ENCODE measurements around the gene CTBP1. TPM values are rescaled to one million over a fixed set of nuclear protein-coding genes. Genes with fewer than 3 reads are reported as not detected.

Gene CTBP1
- polyA plus RNA-seq, 1 donor from 2014 or later, result 325 TPM

DNA sequence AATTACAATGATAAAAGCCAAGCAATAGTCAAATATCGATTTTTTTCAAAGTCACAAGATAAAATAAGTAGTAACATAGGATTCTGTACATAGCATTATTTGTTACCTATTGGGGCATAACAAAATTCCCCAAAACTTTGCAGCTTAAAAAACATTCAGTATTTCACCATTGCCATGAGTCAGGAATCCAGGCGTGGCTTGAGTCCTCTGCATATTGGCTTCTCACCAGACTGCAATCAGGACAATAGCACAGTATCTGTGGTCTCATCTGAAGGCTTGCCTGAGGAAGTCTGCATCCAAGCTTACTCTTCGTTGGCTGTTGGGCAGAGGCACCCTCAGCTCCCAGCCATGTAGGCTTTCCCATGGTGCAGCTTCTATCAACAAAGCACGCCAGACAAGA is 6.2 kb upstream of the CTBP1 start:
- H3K27me3 ChIP-seq (ENCODE audit: insufficient read depth, low read depth, low read length), result no peaks in the 10 kb centered on the region
- peaks cover under 1% of the 10 kb centered on the region for H3F3A ChIP-seq (ENCODE audit: insufficient read depth, low read length, poor library complexity, severe bottlenecking)
- H2AFZ ChIP-seq (ENCODE audit: low read depth, low read length), result no peak overlapping the region
- H3K9ac ChIP-seq (ENCODE audit: low read length), result no peak overlapping the region
- no peaks in the 10 kb centered on the region for H3K9me2 ChIP-seq (ENCODE audit: insufficient read depth, low read length)
- H3K9me3 ChIP-seq (ENCODE audit: low read length), result peaks cover 6% of the 10 kb centered on the region
- H3K79me2 ChIP-seq (replicated peaks; ENCODE audit: insufficient read depth, low read length), result no peaks in the 10 kb centered on the region
- no peaks in the 10 kb centered on the region for H4K20me1 ChIP-seq (ENCODE audit: insufficient read depth)
- TF ChIP-seq REST (IDR thresholded peaks at IDR 0.05; ENCODE audit: borderline replicate concordance) (no peak), EP300 (conservative IDR thresholded peaks at IDR 0.05; ENCODE audit: poor library complexity, severe bottlenecking) (no peak)
- no peak overlapping the region for H3K27ac ChIP-seq (ENCODE audit: low read length)
- H3K36me3 ChIP-seq (ENCODE audit: insufficient read depth, low read length), result peaks cover 6% of the 10 kb centered on the region
- H3K4me2 ChIP-seq (ENCODE audit: low read length), result no peak overlapping the region
- H3K4me3 ChIP-seq (ENCODE audit: low read length), result no peak overlapping the region

- Histone ChIP-seq H3K9me2 (ENCODE audit: insufficient read depth, low read length) (no peaks in the 10 kb centered on the region), H3K79me2 (replicated peaks; ENCODE audit: insufficient read depth, low read length) (no peaks in the 10 kb centered on the region), H3K36me3 (ENCODE audit: insufficient read depth, low read length) (peaks cover 6% of the 10 kb centered on the region), H2AFZ (ENCODE audit: low read depth, low read length) (no peak overlapping the region), H3K4me2 (ENCODE audit: low read length) (no peak overlapping the region), H3F3A (ENCODE audit: insufficient read depth, low read length, poor library complexity, severe bottlenecking) (peaks cover 7% of the 10 kb centered on the region), H3K4me3 (ENCODE audit: low read length) (no peak overlapping the region), H3K9me3 (ENCODE audit: low read length) (peaks cover 6% of the 10 kb centered on the region), H4K20me1 (ENCODE audit: insufficient read depth) (no peaks in the 10 kb centered on the region), H3K27me3 (ENCODE audit: insufficient read depth, low read depth, low read length) (no peaks in the 10 kb centered on the region), H3K27ac (ENCODE audit: low read length) (no peak overlapping the region), H3K9ac (ENCODE audit: low read length) (no peak overlapping the region)
- TF ChIP-seq MXI1 (conservative IDR thresholded peaks at IDR 0.05; ENCODE audit: poor library complexity, severe bottlenecking) (no peak), EZH2 (IDR thresholded peaks at IDR 0.05; ENCODE audit: borderline replicate concordance, insufficient read depth, low read length, poor library complexity, severe bottlenecking) (no peak), EP300 (conservative IDR thresholded peaks at IDR 0.05; ENCODE audit: poor library complexity, severe bottlenecking) (no peak), POLR2AphosphoS5 (IDR thresholded peaks at IDR 0.05) (no peak), REST (IDR thresholded peaks at IDR 0.05; ENCODE audit: borderline replicate concordance) (no peak), TAF1 (IDR thresholded peaks at IDR 0.05; ENCODE audit: low read depth) (no peak), SMC3 (conservative IDR thresholded peaks at IDR 0.05; ENCODE audit: poor library complexity) (no peak), RAD21 (conservative IDR thresholded peaks at IDR 0.05) (no peak)
- TF ChIP-seq, protein P1, sequence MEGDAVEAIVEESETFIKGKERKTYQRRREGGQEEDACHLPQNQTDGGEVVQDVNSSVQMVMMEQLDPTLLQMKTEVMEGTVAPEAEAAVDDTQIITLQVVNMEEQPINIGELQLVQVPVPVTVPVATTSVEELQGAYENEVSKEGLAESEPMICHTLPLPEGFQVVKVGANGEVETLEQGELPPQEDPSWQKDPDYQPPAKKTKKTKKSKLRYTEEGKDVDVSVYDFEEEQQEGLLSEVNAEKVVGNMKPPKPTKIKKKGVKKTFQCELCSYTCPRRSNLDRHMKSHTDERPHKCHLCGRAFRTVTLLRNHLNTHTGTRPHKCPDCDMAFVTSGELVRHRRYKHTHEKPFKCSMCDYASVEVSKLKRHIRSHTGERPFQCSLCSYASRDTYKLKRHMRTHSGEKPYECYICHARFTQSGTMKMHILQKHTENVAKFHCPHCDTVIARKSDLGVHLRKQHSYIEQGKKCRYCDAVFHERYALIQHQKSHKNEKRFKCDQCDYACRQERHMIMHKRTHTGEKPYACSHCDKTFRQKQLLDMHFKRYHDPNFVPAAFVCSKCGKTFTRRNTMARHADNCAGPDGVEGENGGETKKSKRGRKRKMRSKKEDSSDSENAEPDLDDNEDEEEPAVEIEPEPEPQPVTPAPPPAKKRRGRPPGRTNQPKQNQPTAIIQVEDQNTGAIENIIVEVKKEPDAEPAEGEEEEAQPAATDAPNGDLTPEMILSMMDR (IDR thresholded peaks at IDR 0.05; ENCODE audit: poor library complexity, severe bottlenecking), result no peak
Observed at GRCh38 chr4:1253831-1254230, 4.9 kb upstream of the CTBP1 start.
